Vagina (tissue), 2 donors: ENCODE measurements around the gene HAPLN2.

Experiments used
- CTCF ChIP-seq, 3 experiments: fragments of 450-650 bp in 2 of 3; fragments of 200-600 bp in 1 of 3; sonication (generic) in 1 of 3; IDR thresholded peaks; one replicate each; pipeline ENCODE4 v1.5.1; 2017 to 2019; ENCODE audit warnings: antibody characterized with exemption in 3 of 3, mild to moderate bottlenecking in 2 of 3, moderate library complexity in 2 of 3
- POLR2A ChIP-seq, 2 donors: fragments of 450-650 bp; IDR thresholded peaks; one replicate each; pipeline ENCODE4 v1.6.1; 2017; ENCODE audit warnings: antibody characterized with exemption in 2 of 2, mild to moderate bottlenecking in 2 of 2, moderate library complexity in 2 of 2

- TF ChIP-seq POLR2A (IDR thresholded peaks at IDR 0.05) (no peak), CTCF (IDR thresholded peaks at IDR 0.05) (no peak)
Observed at GRCh38 chr1:156598125-156598524, 21.1 kb upstream of the HAPLN2 start.
